IMR-90 (cell line): ENCODE data around the gene SENP2. TPM values are rescaled to one million over a fixed set of nuclear protein-coding genes. Genes with fewer than 3 reads are reported as not detected.

ENCODE experiments used
- ATAC-seq: fragments of 200-7000 bp; cut with Tn5 transposase; 2 replicates; pipeline ENCODE4 v1.9.1; 2020; ENCODE audit warnings: low read depth, mild to moderate bottlenecking, moderate library complexity
- BruUV-seq: library from RNA; stranded (reverse); fragments of 400-500 nt; replicated peaks from 2 replicates; lab custom pipeline; 2021; lab: Mats Ljungman, UMichigan
- CTCF ChIA-PET: fragments of 300-600 bp; formaldehyde crosslinking; extraction: SDS; loops from one replicate; lab custom pipeline; 2021; ENCODE audit warnings: antibody characterized with exemption; lab: Yijun Ruan, JAX
- POLR2A ChIA-PET: fragments of 300-600 bp; sonication (Branson Sonifier 250); formaldehyde crosslinking; loops from one replicate; lab custom pipeline; 2022; ENCODE audit warnings: antibody characterized with exemption; ENCODE audit not compliant: unreplicated experiment; lab: Charles Lee
- DNase-seq: peaks from one replicate; pipeline ENCODE4 v3.0.0; 2013
- H2AFZ ChIP-seq: replicated peaks from 2 replicates; pipeline ENCODE3; 2013; ENCODE audit warnings: low read length, mild to moderate bottlenecking; ENCODE audit not compliant: poor library complexity
- H2AK5ac ChIP-seq: 2 replicates; pipeline ENCODE4 v1.6.1; 2013; ENCODE audit warnings: low read depth, low read length, inconsistent platforms
- H2AK9ac ChIP-seq: replicated peaks from 2 replicates; pipeline ENCODE3; 2013; ENCODE audit warnings: mild to moderate bottlenecking, low read depth, low read length, moderate library complexity; ENCODE audit not compliant: poor library complexity
- H2BK120ac ChIP-seq: 2 replicates; pipeline ENCODE4 v1.6.1; 2013; ENCODE audit warnings: low read depth, low read length, inconsistent platforms
- H2BK15ac ChIP-seq: 3 replicates; pipeline ENCODE4 v1.6.1; 2013; ENCODE audit warnings: low read depth, low read length, inconsistent platforms
- H2BK20ac ChIP-seq: 2 replicates; pipeline ENCODE4 v1.6.1; 2013; ENCODE audit warnings: low read depth, mild to moderate bottlenecking, inconsistent platforms, low read length, moderate library complexity
- H2BK5ac ChIP-seq: 2 replicates; pipeline ENCODE4 v1.6.1; 2013; ENCODE audit warnings: mild to moderate bottlenecking, low read depth, low read length, inconsistent platforms; ENCODE audit not compliant: poor library complexity, severe bottlenecking
- H3K14ac ChIP-seq: replicated peaks from 2 replicates; pipeline ENCODE4 v1.6.1; 2013; ENCODE audit warnings: low read depth, low read length, inconsistent platforms
- H3K18ac ChIP-seq: 2 replicates; pipeline ENCODE4 v1.6.1; 2013; ENCODE audit warnings: low read depth, low read length, control low read depth
- H3K23ac ChIP-seq: 2 replicates; pipeline ENCODE4 v1.6.1; 2013; ENCODE audit warnings: low read depth, low read length, inconsistent platforms
- H3K27ac ChIP-seq: 2 replicates; pipeline ENCODE4 v1.5.1; 2013; ENCODE audit warnings: mild to moderate bottlenecking, control low read depth, low read length; ENCODE audit not compliant: insufficient read depth
- H3K27me3 ChIP-seq: 2 replicates; pipeline ENCODE4 v1.6.1; 2013; ENCODE audit warnings: low read length; ENCODE audit not compliant: control insufficient read depth, insufficient read depth
- H3K36me3 ChIP-seq: 2 replicates; pipeline ENCODE4 v1.6.1; 2013; ENCODE audit warnings: low read length, mixed read lengths; ENCODE audit not compliant: control insufficient read depth, insufficient read depth
- H3K4ac ChIP-seq: 2 replicates; pipeline ENCODE4 v1.6.1; 2013; ENCODE audit warnings: low read depth, low read length, inconsistent platforms
- H3K4me1 ChIP-seq: 2 replicates; pipeline ENCODE4 v1.6.1; 2013; ENCODE audit warnings: low read length, mixed read lengths; ENCODE audit not compliant: control insufficient read depth, insufficient read depth
- H3K4me2 ChIP-seq: 2 replicates; pipeline ENCODE4 v1.6.1; 2013; ENCODE audit warnings: low read depth, mild to moderate bottlenecking, control low read depth, low read length, moderate library complexity
- H3K4me3 ChIP-seq: 2 replicates; pipeline ENCODE4 v1.5.1; 2013; ENCODE audit warnings: low read depth, mild to moderate bottlenecking, control low read depth, low read length, moderate library complexity; ENCODE audit not compliant: insufficient read depth
- H3K56ac ChIP-seq: 2 replicates; pipeline ENCODE4 v1.6.1; 2013; ENCODE audit warnings: low read length, inconsistent platforms; ENCODE audit not compliant: insufficient read depth; ENCODE audit errors: extremely low read depth
- H3K79me1 ChIP-seq, 2 experiments: 2 replicates each; pipeline ENCODE4 v1.6.1; 2013; ENCODE audit warnings: low read length in 2 of 2, inconsistent platforms in 1 of 2, low read depth in 1 of 2
- H3K9ac ChIP-seq: 2 replicates; pipeline ENCODE4 v1.6.1; 2013; ENCODE audit warnings: low read depth, low read length, control low read depth
- H3K9me1 ChIP-seq: 2 replicates; pipeline ENCODE4 v1.6.1; 2013; ENCODE audit warnings: low read length, inconsistent platforms; ENCODE audit not compliant: insufficient read depth
- H3K9me3 ChIP-seq: 2 replicates; pipeline ENCODE4 v1.6.1; 2013; ENCODE audit warnings: low read length; ENCODE audit not compliant: control insufficient read depth, insufficient read depth
- H4K20me1 ChIP-seq: 2 replicates; pipeline ENCODE4 v1.6.1; 2013; ENCODE audit warnings: low read length, inconsistent platforms; ENCODE audit not compliant: insufficient read depth
- H4K5ac ChIP-seq: 2 replicates; pipeline ENCODE4 v1.6.1; 2013; ENCODE audit warnings: mild to moderate bottlenecking, low read depth, low read length, control low read depth
- H4K8ac ChIP-seq, 2 experiments: 2 replicates each; pipeline ENCODE4 v1.6.1; 2013; ENCODE audit warnings: low read depth in 2 of 2, low read length in 2 of 2, control low read depth in 1 of 2, inconsistent platforms in 1 of 2
- H4K91ac ChIP-seq: 2 replicates; pipeline ENCODE4 v1.6.1; 2013; ENCODE audit warnings: low read depth, low read length, inconsistent platforms; ENCODE audit not compliant: insufficient read depth
- BHLHE40 ChIP-seq: fragments of 150-350 bp; IDR thresholded peaks from 2 replicates; pipeline ENCODE4 v1.6.1; 2016; ENCODE audit warnings: mild to moderate bottlenecking, low read depth, low read length
- CEBPB ChIP-seq: IDR thresholded peaks from 2 replicates; pipeline ENCODE4 v1.6.1; 2012; ENCODE audit warnings: low read depth, low read length, improper control_type of control experiment
- CHD1 ChIP-seq: IDR thresholded peaks from 2 replicates; pipeline ENCODE4 v1.6.1; 2012; ENCODE audit warnings: low read depth, low read length, improper control_type of control experiment
- FOS ChIP-seq: fragments of 150-350 bp; IDR thresholded peaks from 2 replicates; pipeline ENCODE4 v1.6.1; 2016; ENCODE audit warnings: low read depth, low read length
- MAFK ChIP-seq: IDR thresholded peaks from 2 replicates; pipeline ENCODE4 v1.6.1; 2012; ENCODE audit warnings: low read depth, low read length, improper control_type of control experiment
- MAZ ChIP-seq: IDR thresholded peaks from 2 replicates; pipeline ENCODE4 v1.6.1; 2012; ENCODE audit warnings: low read depth, mild to moderate bottlenecking, low read length, improper control_type of control experiment, moderate library complexity, borderline replicate concordance
- MXI1 ChIP-seq: IDR thresholded peaks from 2 replicates; pipeline ENCODE4 v1.6.1; 2012; ENCODE audit warnings: low read depth, mild to moderate bottlenecking, low read length, moderate library complexity, borderline replicate concordance
- NFE2L2 ChIP-seq: fragments of 150-350 bp; IDR thresholded peaks from 2 replicates; pipeline ENCODE4 v1.6.1; 2016; ENCODE audit warnings: low read depth, mild to moderate bottlenecking, low read length
- POLR2A ChIP-seq: IDR thresholded peaks from 2 replicates; pipeline ENCODE4 v1.6.1; 2012; ENCODE audit warnings: mild to moderate bottlenecking, low read depth, low read length
- RAD21 ChIP-seq: IDR thresholded peaks from 2 replicates; pipeline ENCODE4 v1.6.1; 2012; ENCODE audit warnings: low read length, improper control_type of control experiment
- RCOR1 ChIP-seq: IDR thresholded peaks from 2 replicates; pipeline ENCODE4 v1.6.1; 2012; ENCODE audit warnings: mild to moderate bottlenecking, low read length, improper control_type of control experiment; ENCODE audit not compliant: insufficient replicate concordance
- RFX5 ChIP-seq: IDR thresholded peaks from 2 replicates; pipeline ENCODE4 v1.8.0; 2012; ENCODE audit warnings: low read depth, mild to moderate bottlenecking, low read length, moderate library complexity
- SMC3 ChIP-seq: fragments of 150-350 bp; IDR thresholded peaks from 2 replicates; pipeline ENCODE4 v1.6.1; 2016; ENCODE audit warnings: low read depth, mild to moderate bottlenecking, antibody characterized with exemption, low read length, moderate library complexity
- USF2 ChIP-seq: fragments of 150-350 bp; IDR thresholded peaks from 2 replicates; pipeline ENCODE4 v1.6.1; 2017; ENCODE audit warnings: mild to moderate bottlenecking, antibody characterized with exemption, low read length, low read depth
- WGBS, 2 experiments: methylation state at CpG; one replicate each; pipeline versions ENCODE4 v1.1.5 to v1.1.7; 2013; ENCODE audit warnings: missing lambda C conversion rate in 2 of 2; ENCODE audit not compliant: insufficient read length in 1 of 2; ENCODE audit errors: extremely low coverage in 2 of 2; 5-methylcytosine and 5-hydroxymethylcytosine counted together
- dilution Hi-C: fragments of 300-500 bp; cut with HindIII; formaldehyde crosslinking; loops from one replicate; pipeline ENCODE4 v1.14.3; 2018; ENCODE audit warnings: low sequenced_read_pairs; ENCODE audit not compliant: unreplicated experiment
- in situ Hi-C: fragments of 300-500 bp; cut with MboI; formaldehyde crosslinking; loops from 3 replicates; pipeline ENCODE4 v1.14.3; 2019; ENCODE audit warnings: low sequenced_read_pairs, inconsistent platforms, mixed read lengths
- intact Hi-C: fragments of 100-400 bp; cut with micrococcal nuclease; formaldehyde crosslinking; loops from 2 replicates; pipeline ENCODE4 v1.10.0; 2022
- polyA plus RNA-seq, 3 experiments: library from polyadenylated mRNA; depleted of rRNA; stranded (reverse); fragments of >200 nt; gene quantifications; 2 replicates each; pipeline ENCODE4 v1.2.3, GENCODE V29; 2012; ENCODE audit warnings: low replicate concordance in 1 of 3
- total RNA-seq: library from RNA; depleted of rRNA; stranded (reverse); fragments of >200 nt; gene quantifications from 2 replicates; pipeline ENCODE4 v1.2.3, GENCODE V29; 2012
- TF ChIP-seq, protein P1 (sequence below): conservative IDR thresholded peaks from 2 replicates; pipeline ENCODE4 v1.5.1; 2012; ENCODE audit warnings: mild to moderate bottlenecking, low read depth, low read length, improper control_type of control experiment
- TF ChIP-seq, protein P2 (sequence below): fragments of 150-350 bp; IDR thresholded peaks from 2 replicates; pipeline ENCODE4 v1.6.1; 2016; ENCODE audit warnings: low read depth, mild to moderate bottlenecking, low read length, moderate library complexity, borderline replicate concordance

The SENP2 gene
- total and polyA plus RNA-seq, 2 of the 4 experiments (the other 2 are of a cell fraction), result 9.4 to 15.2 TPM

DNA sequence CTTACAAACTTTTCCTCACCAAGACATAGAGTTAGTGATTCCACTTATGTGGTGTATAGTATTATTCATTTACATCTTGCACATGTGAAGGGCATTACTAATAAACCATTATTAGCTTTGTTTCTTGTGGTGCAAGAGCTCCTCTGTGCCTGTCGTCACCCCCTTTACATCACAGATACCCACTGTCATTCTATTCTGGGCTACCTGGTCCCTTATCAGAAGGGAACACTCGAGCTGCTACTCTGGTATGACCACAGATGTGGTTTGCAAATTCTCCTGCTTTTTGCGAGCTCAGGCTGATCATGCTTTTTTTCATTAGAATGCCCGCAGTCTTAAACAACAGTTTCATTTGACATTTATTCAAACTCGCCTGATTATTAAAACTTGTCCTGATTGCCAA, 13.9 kb upstream of the SENP2 start:
- dilution Hi-C loops, result no loop called here
- in situ Hi-C loops, result no loop called here
- Histone ChIP-seq H3K18ac (no peak overlapping the region), H3K14ac (no peak overlapping the region), H3K56ac (no peak overlapping the region), H3K9me3 (peaks cover 4% of the 10 kb centered on the region), H2BK5ac (no peak overlapping the region), H3K23ac (no peak overlapping the region), H2BK20ac (no peak overlapping the region), H3K9me1 (no peaks in the 10 kb centered on the region), H4K91ac (no peak overlapping the region), H4K20me1 (no peaks in the 10 kb centered on the region), H3K36me3 (no peaks in the 10 kb centered on the region), H3K4me1 (no peaks in the 10 kb centered on the region), H2AK9ac (no peak overlapping the region), H3K4me2 (no peak overlapping the region), H2AFZ (no peak overlapping the region), H3K4ac (no peak overlapping the region), H2AK5ac (no peak overlapping the region), H2BK15ac (no peak overlapping the region), H3K27me3 (no peaks in the 10 kb centered on the region), H2BK120ac (no peak overlapping the region), H3K27ac (no peak overlapping the region), H3K79me1 (no peaks in the 10 kb centered on the region), H3K9ac (no peak overlapping the region), H3K4me3 (no peak overlapping the region), H4K8ac (no peak overlapping the region), H4K5ac (no peak overlapping the region)
- ChIA-PET POLR2A (no interaction called here), CTCF (interaction anchor here (2.1 kb wide), 1 partner anchor 13 kb away, joined by 9 read pairs; no protein-coding TSS in a partner anchor)
- no peak for ATAC-seq
- WGBS, 2 experiments, result 64% methylated on average over 5 of the region's 5 CpGs; no CpG with 5 or more reads in 1 of the 2 experiments
- DNase-seq, result no peak
- TF ChIP-seq CHD1 (no peak), RCOR1 (no peak), SMC3 (no peak), POLR2A (no peak), RAD21 (no peak), BHLHE40 (no peak), RFX5 (no peak), CEBPB (no peak), MAZ (no peak), NFE2L2 (no peak), FOS (no peak), MAFK (no peak), USF2 (no peak), MXI1 (no peak)
- TF ChIP-seq, protein P1, sequence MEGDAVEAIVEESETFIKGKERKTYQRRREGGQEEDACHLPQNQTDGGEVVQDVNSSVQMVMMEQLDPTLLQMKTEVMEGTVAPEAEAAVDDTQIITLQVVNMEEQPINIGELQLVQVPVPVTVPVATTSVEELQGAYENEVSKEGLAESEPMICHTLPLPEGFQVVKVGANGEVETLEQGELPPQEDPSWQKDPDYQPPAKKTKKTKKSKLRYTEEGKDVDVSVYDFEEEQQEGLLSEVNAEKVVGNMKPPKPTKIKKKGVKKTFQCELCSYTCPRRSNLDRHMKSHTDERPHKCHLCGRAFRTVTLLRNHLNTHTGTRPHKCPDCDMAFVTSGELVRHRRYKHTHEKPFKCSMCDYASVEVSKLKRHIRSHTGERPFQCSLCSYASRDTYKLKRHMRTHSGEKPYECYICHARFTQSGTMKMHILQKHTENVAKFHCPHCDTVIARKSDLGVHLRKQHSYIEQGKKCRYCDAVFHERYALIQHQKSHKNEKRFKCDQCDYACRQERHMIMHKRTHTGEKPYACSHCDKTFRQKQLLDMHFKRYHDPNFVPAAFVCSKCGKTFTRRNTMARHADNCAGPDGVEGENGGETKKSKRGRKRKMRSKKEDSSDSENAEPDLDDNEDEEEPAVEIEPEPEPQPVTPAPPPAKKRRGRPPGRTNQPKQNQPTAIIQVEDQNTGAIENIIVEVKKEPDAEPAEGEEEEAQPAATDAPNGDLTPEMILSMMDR, result no peak
- TF ChIP-seq, protein P2, sequence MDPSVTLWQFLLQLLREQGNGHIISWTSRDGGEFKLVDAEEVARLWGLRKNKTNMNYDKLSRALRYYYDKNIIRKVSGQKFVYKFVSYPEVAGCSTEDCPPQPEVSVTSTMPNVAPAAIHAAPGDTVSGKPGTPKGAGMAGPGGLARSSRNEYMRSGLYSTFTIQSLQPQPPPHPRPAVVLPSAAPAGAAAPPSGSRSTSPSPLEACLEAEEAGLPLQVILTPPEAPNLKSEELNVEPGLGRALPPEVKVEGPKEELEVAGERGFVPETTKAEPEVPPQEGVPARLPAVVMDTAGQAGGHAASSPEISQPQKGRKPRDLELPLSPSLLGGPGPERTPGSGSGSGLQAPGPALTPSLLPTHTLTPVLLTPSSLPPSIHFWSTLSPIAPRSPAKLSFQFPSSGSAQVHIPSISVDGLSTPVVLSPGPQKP, result no peak
- intact Hi-C loops, result no loop called here
- BruUV-seq, result no TSS peak
